GM19372 (cell line): Measurements from ENCODE around the gene XYLT1.
"Not testable (repeated sequence)": the region's sequence is repeated elsewhere in the genome, so short reads cannot be mapped to it uniquely, and the experiment has no call there.

ENCODE experiments used
- ATAC-seq: cut with Tn5 transposase; IDR thresholded peaks from one replicate; pipeline ENCODE4 v1.9.1; 2021; ENCODE audit warnings: mild to moderate bottlenecking, low read depth, moderate library complexity; ENCODE audit not compliant: unreplicated experiment

XYLT1 gene

DNA sequence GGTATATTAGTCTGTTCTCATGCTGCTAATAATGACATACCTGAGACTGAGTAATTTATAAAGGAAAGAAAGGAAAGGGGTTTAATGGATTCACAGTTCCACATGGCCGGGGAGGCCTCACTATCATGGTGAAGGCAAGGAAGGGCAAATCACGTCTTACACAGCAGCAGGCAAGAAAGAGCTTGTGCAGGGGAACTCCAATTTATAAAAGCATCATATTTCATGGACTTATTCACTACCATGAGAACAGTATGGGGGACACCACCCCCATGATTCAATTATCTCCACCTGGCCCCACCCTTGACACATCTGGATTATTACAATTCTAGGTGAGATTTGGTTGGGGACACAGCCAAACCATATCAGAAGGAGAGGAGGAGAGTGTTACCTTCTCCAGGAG is 17.7 kb upstream of the XYLT1 start:
- ATAC-seq: no peak

DNA sequence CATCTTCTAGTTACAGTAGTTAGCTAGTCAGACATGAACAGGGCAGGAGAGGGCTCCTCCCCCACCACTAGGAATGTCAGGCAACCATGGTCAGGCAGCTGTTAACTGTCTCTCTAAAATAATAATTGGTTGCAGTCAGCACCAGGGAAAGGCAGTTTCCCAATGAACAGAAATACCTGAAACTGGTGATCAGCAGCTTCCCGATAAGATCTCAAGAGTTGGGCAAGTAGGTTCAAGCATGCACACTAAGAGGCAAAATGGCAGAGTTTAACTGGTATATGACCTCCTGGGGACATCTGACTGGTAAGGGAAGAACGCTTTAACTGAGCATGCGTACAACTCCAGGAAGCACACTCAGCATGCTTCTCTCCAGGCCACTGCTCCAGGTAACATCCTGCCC is 12.6 kb upstream of the XYLT1 start:
- ATAC-seq: no peak

DNA sequence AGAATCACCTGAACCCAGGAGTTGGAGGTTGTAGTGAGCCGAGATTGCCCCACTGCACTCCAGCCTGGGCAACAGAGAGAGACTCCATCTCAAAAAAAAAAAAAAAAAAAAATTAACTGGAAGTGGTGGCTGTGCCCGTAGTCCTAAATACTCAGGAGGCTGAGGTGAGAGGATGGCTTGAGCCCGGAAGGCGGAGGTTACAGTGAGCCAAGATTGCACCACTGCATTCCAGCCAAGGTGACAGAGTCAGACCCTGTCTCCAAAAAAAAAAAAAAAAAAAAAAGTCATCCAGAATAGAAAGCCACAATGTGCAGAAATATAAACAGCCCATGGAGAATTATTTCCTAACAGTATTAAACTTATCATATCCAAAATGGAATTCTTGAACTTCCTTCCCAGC is 11.6 kb upstream of the XYLT1 start:
- not testable (repeated sequence) for ATAC-seq

DNA sequence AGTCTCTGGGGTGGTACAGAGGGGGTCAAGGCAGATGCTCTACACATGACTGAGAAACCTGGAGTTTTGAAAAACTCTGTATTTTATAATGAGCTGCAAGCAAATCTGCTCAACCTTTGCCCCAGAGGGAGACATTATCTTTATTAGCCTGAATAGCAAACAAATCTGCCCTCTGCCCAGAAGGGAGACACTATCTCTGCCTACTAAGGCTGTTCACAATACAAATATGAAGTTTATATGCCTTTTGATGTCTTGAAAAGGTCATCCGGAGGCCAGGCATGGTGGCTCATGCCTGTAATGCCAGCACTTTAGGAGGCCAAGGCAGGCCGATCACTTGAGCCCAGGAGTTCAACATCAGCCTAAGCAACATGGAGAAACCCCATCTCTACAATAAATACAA is 11.0 kb upstream of the XYLT1 start:
- ATAC-seq: no peak

DNA sequence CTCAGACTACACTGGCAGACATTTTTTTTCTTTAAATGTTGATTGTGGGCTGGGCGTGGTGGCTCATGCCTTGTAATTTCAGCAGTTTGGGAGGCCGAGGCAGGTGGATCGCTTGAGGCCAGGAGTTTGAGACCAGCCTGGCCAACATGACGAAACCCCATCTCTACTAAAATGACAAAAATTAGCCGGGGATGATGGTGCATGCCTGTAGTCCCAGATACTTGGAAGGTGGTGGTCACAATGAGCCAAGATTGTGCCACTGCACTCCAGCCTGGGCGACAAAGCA is 6.4 kb upstream of the XYLT1 start:
- ATAC-seq: not testable (repeated sequence)

DNA sequence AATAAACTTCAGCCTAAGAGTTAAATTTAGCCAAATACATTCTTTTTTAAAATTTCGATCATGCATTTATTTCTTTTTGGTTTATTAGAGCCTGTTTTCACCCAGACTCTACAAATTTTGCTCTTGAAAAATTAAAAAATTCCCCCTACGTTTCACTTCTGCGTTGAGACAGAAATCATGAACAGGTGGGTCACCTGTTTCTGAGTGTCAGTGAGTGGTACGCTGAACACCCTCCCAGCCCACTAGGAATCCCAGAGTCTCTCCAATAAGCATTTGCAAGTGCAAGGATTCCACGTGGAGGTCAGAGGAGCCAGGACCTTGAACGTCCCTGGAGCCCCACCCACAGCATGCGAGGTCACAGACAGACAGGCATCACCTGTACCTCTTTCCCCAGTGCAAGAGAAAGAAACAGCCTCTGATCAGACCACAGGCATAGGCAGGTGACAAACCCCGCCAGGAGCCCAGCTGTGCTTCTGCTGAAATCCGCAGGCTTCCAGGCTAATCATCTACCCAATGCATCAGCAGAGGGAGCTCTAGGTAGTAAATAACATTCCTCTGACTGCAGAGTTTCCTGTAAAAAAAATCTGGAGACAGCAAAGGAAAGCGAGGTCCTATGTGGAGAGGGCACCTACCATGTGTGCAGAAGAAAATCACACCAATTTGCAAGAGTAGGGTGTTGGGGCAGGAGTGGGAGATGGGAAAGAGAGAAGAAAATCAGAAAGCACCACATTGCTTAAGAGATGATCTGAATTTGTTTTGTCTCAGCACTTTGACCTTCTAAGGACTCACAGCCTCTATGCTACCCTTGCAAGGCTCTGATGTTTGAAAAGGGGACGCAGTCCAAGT is 5.9 kb upstream of the XYLT1 start:
- peak; percentile 79 for ATAC-seq

DNA sequence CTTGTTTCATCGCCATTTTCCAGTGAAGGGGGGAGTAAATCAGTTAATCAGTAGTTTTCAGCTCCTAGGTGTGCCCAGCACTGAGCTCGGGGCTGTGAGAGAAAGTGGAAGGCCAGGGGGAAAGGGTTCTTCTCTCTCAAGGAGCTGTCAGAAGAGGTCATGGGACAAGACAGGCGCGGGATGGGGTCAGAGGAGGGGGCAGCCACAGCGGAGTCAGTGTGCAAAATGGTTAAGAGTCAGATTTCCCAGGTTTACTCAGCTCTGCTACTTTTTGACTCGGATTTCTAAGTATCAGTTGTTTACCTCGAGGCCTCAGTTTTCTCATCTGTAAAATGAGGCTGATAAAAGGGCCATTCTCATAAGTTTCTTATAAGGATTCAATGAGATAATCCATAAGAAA is 4.3 kb upstream of the XYLT1 start:
- no peak for ATAC-seq

DNA sequence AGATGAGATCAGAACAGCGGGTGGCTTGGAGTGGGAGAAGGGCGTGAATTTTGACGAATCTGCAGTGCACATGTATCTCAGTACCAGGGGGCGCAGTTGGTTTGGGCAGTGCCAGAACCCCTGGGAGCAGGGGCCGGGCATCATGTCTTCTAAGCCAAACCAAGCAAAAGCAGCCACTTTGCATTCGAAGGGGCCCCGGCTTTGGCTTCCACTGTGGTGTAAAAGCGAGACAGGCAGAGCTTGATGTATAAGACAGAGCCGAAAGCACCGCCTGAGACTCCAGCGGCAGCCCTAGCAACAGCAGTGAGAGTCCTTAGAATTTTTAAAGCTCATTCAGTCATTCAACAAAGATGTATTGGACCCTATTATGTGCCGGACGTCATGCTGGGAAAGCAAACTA is 3.8 kb upstream of the XYLT1 start:
- no peak for ATAC-seq

DNA sequence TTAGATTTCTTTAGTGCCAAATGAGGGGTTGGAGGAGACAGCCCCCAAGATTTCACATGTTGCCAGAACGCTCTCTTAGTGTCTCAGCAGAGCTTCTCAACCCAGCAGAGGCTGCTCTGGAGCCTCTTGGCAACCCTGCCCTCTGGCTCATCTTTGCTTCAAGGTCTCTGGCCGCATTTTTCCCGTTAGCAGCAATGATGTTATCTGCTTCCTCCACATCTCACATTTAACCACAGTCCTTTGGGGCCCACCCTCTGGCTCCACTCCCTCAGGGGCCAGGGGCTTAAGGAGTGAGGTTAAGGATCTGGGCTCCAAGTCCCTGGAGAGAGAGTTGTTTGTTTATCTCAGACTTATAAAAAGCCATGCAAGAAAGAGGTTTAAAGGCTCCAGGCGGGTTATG is 3.3 kb upstream of the XYLT1 start:
- no peak for ATAC-seq

DNA sequence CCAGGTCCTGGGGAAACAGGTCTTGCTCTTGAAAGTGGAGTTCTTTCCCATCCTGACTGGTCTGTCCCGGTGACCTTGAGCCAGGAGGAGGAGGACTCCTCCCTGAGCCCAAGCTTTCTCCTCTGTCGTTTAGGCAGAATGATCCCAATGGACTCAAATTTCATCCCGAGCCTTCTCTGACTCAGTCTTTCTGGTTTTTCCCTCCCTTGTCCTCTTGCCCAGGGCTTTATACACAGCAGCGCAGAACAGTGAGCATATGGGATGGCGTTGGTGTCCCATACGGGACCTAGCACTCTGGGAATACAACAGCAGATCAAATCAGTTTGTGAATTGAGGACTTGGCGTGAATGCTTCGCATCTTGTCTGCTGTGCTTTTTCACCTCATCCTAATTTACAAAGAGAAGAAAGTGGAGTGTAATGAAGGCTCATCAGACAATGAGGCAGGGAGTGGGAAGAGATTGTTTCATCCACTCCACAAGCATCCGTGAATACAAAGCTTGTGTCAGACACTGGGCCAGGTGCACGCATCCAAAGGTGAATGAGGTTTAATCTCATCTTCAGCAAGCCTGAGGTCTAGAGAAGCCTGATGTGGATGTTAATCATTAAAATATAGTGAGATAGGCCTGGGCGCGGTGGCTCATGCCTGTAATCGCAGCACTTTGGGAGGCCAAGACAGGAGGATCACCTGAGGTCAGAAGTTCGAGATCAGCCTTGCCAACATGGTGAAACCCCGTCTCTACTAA is 1.1 kb upstream of the XYLT1 start:
- ATAC-seq: no peak

DNA sequence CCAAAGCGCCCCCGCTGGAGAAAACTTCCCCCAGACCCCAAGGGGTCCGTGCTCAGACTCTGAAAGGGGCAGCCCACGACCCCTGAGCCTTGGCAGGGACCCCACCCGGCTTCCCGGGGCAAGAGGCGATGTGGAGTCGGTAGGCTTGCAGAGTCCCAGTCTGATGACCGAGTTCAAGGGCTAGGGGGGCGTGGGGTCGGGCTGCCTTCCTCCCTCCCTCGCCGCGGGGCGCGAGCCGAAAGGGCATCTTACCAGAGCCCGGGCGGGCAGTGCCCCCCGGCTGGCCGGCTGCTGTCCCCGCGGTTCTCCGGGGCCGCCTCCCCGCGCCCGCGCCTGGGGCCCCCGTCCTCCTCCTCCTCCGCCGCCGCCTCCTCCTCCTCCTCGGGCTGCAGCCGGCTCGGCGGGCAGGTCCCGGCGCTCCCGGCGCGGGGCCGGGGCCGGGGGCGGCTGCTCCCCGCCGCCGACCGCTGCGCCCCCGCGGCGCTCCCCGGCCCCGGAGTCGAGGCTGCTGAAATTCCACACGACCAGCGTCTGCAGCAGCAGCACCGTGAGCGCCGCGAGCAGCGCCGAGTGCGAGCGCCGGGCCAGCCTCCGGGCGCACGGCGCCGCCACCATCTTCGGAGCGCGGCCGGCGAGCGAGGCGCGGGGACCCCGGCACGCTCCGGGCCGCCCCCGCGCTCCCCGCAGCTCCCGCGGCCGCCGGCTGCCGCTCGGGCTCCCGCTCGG is 415 bp downstream of the XYLT1 start:
- ATAC-seq: no peak

DNA sequence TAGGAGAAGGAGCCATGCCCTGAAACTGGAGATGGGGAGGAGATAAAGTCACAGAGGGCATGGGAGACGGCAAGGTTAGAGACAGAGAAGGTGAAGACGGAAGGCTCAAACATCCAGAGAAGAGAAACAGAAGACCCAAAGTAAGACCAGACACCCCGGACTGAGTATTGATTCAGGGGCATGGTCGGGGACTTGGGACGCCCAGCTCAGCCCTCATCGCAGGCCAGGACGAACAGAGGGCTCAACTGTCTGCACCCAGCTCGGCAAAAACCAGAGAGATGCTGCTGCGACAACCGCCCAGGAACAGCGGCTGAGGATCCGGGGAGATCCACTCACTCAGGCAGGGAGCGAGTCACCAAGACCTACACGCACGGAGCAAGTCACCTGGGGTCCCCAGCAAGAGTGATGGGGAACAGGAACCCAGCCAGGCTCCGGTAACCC is 999 bp downstream of the XYLT1 start:
- no peak for ATAC-seq

DNA sequence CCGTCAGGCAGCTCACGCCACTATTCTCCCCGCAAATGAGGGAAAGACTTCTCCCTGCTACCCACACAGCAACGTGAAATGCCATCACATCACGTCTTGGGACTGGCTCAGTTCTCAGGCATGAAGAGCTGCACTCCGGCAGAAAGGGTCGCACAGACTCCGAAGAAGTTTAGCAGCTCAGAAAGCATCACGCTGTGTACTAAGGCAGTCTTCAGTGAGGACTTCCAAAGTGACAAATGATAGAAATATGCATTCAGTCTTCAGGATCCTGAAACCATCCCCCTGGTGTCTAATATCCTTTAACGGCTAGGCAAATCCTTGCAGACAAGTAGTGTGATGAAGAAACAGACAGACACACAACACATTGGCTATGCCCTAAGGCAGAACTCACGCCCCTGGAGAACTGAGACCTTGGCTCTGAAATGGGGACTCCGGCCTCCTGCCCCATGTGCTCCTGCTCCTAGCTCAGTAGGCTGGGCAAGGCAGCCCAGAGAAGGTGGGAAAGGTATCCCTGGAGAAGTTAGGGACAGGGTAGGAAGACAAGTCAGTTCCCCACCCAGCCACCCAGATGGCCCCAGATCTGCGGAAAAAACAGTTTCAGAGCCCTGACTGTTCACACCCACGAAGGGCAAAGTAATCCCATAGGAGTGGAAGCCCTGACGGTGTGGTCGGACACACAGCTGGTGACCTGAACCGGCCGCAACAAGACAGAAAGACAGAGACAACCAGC is 1.6 kb downstream of the XYLT1 start:
- ATAC-seq: no peak

DNA sequence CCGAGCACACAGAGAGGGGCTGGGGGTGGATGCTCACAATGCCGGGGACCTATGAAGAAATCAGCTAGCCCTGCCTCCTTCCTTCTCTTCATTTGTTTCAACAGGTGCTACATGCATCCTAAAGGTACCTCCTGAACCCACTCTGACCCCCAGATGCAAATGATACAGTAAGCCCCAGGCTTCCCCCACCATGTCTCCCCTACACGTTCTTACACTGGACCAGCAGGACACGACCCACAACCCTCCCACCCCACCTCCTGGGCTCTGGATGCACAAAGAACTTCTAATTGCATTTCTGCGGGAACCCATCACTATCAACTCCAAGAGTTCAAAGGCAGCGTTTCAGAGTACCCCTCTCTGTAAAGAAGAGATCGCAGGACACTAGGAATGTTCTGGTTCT is 2.1 kb downstream of the XYLT1 start:
- no peak for ATAC-seq

DNA sequence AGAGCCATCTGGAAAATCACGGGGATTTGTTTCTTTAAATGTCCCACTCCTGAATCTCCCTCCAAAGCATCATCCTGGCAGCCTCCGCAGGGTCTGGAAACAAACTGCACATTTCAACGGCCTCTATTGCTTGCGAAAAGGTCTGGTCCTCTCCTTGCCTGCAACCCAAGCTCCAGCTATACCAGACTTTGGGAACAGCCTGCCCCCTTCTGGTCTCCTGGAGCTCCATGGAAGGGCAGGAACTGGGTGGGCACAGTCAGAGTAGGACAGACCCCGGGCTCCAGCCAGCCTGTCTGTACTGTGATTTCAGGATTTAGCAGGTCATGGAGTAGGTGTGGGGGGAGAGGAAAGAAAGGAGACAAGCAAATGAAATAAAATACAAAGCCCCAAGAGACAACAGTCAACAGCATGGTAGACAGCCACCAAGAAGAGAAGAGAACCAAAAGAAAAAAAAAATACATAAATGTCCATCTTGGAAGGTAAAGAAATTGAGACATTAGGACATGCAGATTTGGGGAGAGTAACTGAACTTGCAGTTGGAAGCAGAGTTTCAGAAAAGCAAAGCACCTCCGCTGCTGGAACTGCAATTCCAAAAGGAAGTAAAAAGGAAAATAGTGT is 2.7 kb downstream of the XYLT1 start:
- ATAC-seq: no peak

DNA sequence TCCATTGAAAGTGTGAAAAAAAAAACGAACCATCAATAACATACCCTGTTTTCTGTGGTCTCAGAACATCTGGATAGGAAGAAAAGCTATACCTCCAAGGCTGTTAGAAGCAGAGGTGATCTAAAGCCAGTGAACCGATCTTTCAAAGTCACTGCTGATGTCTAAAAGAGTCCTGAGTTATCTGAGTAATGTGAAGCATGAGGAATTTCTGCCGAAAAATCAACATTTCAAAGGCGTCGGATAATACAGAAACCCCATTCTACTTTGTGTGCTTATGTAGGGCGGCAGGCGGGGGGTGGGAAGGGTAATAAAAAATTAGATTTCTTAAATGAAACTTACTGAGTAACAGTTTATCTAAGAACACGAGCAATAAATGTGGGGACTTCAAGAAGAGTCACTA is 3.9 kb downstream of the XYLT1 start:
- ATAC-seq: no peak

DNA sequence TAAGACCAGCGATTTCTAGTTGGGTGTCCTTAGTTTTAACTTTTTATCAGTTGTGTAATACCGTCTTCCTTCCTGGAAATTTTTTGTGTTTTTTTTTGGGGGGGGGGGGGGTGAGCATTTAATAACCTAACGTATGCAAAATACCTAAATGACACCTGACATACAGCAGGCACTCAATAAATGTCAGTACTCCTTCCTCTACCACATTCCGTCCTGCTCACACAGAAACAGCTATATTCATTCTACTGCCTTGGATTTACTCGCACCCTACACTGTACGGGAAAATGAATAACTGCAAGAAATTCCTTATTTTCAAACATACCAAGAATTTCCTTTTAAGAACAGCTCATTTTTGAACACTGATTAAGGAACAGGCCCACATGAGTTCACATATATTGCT is 5.3 kb downstream of the XYLT1 start:
- ATAC-seq: no peak

DNA sequence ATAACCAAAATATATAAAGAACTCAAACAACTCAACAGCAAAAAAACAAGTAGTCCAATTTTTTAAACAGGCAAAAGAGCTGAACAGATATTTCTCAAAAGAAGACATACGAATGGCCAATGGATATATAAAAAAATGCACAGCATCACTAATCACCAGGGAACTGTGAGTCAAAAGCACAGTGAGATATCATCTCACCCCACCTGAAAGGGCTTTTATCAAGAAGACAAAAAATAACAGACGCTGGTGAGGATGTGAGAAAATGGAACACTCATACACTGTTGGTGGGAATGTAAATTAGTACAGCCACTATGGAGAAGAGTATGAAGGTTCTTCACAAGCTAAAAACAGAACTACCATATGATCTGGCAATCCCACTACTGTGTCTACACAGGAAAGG is 7.4 kb downstream of the XYLT1 start:
- no peak for ATAC-seq

DNA sequence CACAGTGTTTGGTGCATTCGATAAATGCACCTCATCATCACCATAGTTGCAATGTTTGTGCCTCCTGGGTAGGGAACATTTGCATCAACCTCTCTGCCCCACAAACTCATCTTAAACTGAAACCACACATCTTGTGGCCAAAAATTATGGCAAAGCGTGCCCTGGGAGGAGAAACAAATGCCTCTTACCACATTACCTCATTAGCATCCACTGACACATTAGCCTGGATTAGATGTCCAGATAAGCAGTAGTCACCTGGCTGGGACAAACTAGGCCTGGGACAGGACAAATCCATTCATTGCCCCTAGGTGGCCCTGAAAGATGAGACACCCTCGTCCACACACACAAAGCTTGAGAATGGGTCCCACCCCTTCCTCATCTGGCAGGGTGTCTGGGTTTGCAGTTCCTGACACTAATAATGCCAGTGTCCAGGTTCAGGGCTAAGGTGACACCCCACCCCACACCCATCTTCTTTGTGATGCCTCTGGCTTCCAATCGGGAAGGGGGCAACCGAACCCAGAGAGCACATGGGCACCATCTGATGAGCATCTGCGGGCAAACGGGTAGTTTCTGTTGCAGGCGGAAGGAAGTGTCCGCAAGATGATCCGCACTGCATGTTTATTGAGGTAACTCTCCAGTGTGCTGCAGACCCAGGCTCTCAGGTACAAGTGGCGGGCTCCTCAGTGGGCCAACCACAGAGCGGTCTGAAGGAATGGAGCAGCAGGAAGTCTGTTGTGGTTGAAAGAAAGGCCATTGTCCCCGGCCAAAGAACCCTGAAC is 8.6 kb downstream of the XYLT1 start:
- ATAC-seq: no peak

DNA sequence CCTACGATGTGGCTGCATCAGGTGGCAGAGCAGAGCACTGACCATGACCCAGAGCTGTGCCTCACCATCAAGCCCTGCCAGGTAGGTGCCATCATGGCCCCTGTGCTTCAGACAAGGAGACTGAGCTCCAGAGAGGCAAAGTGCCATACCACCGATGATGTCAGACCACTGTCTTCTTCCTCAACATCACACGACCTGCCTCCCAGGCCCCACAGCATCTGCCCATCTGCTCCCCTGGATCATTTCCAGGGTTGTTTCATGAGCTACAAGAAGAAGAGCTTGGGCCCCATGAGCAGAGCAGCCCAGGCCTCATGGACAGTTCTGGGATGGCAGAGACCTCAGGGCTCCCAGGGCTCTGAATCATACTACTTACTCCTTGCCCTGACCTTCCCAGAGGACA is 9.9 kb downstream of the XYLT1 start:
- ATAC-seq: no peak
